Left cardiac atrium (tissue), 4 donors: ENCODE measurements around the gene EPDR1. TPM values are rescaled to one million over a fixed set of nuclear protein-coding genes. Genes with fewer than 3 reads are reported as not detected.

Experiments
- ATAC-seq, 2 donors: fragments of 200-7000 bp; cut with Tn5 transposase; one replicate each; pipeline ENCODE4 v1.9.1; 2020; ENCODE audit warnings: mild to moderate bottlenecking in 2 of 2, moderate library complexity in 2 of 2
- DNase-seq: peaks from one replicate; pipeline ENCODE4 v3.0.0-alpha.2; 2020
- intact Hi-C, 2 donors: fragments of 100-400 bp; cut with DNase I; formaldehyde crosslinking; loops; one replicate each; pipeline versions ENCODE4 v1.14.1 to v1.15.1; 2022 to 2023
- total RNA-seq, 2 donors: library from RNA; stranded (reverse); fragmentation: NEBNext Ultra II Directional; extraction: Animal tissue kit (Norgen Biotek cat#: 25700); gene quantifications; one replicate each; pipeline ENCODE4 v1.2.1, GENCODE V29; 2021
- donor health status: DM: no; HTN: yes; CAD: no.
- donor health status: DM: no; HTN: yes; CAD: no; lungs with severe emphysema.
- donor health status: DM: yes; HTN: yes; CAD: no.
- donor health status: Dilated cardiomyopathy.

The EPDR1 gene
- total RNA-seq, 2 donors from 2014 or later = 19.2 to 24.2 TPM

GRCh38 chr7:37961251-37961650 lies 40.8 kb downstream of the EPDR1 start:
- DNase-seq = no peak
- intact Hi-C loops = no loop called here
- no peak for ATAC-seq

- intact Hi-C loops = no loop called here
- DNase-seq = no peak
- no peak for ATAC-seq
These were observed 43.8 kb downstream of the EPDR1 start for GRCh38 chr7:37964196-37964595.

- DNase-seq (no peak), ATAC-seq (no peak)
- intact Hi-C loops = no loop called here
These were observed 49.8 kb downstream of the EPDR1 start for GRCh38 chr7:37970211-37970610.

GRCh38 chr7:37971491-37971890 lies 51.1 kb downstream of the EPDR1 start:
- DNase-seq (no peak), ATAC-seq (no peak)
- intact Hi-C loops = no loop called here

- DNase-seq (no peak), ATAC-seq (no peak)
- intact Hi-C loops = no loop called here
These were observed 53.5 kb downstream of the EPDR1 start for GRCh38 chr7:37973915-37974314.

GRCh38 chr7:37974711-37975110 lies 54.3 kb downstream of the EPDR1 start:
- DNase-seq (no peak), ATAC-seq (no peak)
- intact Hi-C loops = no loop called here

- intact Hi-C loops = no loop called here
- DNase-seq (no peak), ATAC-seq (no peak)
These were observed 56.8 kb downstream of the EPDR1 start for GRCh38 chr7:37977243-37977642.

- no peak for ATAC-seq
- intact Hi-C loops = no loop called here
- DNase-seq = no peak
These were observed 61.2 kb downstream of the EPDR1 start for GRCh38 chr7:37981664-37982063.

- DNase-seq (no peak), ATAC-seq (no peak)
- intact Hi-C loops = no loop called here
These were observed 62.0 kb downstream of the EPDR1 start for GRCh38 chr7:37982423-37982822.

- intact Hi-C loops = no loop called here
- no peak for ATAC-seq
- no peak for DNase-seq
These were observed 64.4 kb downstream of the EPDR1 start for GRCh38 chr7:37984750-37985390.

- DNase-seq (no peak), ATAC-seq (peak; percentile 19 to 71)
- intact Hi-C loops = no loop called here
These were observed 66.5 kb downstream of the EPDR1 start for GRCh38 chr7:37986908-37987330.

- peak in 1 of 2 donors; percentile 60 for ATAC-seq
- intact Hi-C loops = no loop called here
These were observed 67.3 kb downstream of the EPDR1 start for GRCh38 chr7:37987732-37988131.

GRCh38 chr7:37988721-37989650 lies 68.5 kb downstream of the EPDR1 start:
- no peak for DNase-seq
- intact Hi-C loops = no loop called here
- ATAC-seq = no peak

More at GRCh38 chr7:37987732-37988131, 67.3 kb downstream of the EPDR1 start:
- no peak for DNase-seq

GRCh38 chr7:37990337-37990736 lies 69.9 kb downstream of the EPDR1 start:
- ATAC-seq = no peak
- intact Hi-C loops = no loop called here
- DNase-seq = no peak

GRCh38 chr7:37993060-37993501 lies 72.6 kb downstream of the EPDR1 start:
- DNase-seq (no peak), ATAC-seq (no peak)
- intact Hi-C loops = no loop called here

- DNase-seq (no peak), ATAC-seq (peak; percentile 24 to 47)
- intact Hi-C loops = no loop called here
These were observed 79.2 kb downstream of the EPDR1 start for GRCh38 chr7:37999673-38000072.

- intact Hi-C loops = no loop called here
- peak; percentile 38 to 72 for ATAC-seq
These were observed 79.8 kb downstream of the EPDR1 start for GRCh38 chr7:38000272-38000671.

More at GRCh38 chr7:38000272-38000671, 79.8 kb downstream of the EPDR1 start:
- no peak for DNase-seq
